Measurements from ENCODE around the gene ITPR2.
"Not testable (repeated sequence)": the region's sequence is repeated elsewhere in the genome, so short reads cannot be mapped to it uniquely, and the experiment has no call there.

ITPR2 gene

DNA sequence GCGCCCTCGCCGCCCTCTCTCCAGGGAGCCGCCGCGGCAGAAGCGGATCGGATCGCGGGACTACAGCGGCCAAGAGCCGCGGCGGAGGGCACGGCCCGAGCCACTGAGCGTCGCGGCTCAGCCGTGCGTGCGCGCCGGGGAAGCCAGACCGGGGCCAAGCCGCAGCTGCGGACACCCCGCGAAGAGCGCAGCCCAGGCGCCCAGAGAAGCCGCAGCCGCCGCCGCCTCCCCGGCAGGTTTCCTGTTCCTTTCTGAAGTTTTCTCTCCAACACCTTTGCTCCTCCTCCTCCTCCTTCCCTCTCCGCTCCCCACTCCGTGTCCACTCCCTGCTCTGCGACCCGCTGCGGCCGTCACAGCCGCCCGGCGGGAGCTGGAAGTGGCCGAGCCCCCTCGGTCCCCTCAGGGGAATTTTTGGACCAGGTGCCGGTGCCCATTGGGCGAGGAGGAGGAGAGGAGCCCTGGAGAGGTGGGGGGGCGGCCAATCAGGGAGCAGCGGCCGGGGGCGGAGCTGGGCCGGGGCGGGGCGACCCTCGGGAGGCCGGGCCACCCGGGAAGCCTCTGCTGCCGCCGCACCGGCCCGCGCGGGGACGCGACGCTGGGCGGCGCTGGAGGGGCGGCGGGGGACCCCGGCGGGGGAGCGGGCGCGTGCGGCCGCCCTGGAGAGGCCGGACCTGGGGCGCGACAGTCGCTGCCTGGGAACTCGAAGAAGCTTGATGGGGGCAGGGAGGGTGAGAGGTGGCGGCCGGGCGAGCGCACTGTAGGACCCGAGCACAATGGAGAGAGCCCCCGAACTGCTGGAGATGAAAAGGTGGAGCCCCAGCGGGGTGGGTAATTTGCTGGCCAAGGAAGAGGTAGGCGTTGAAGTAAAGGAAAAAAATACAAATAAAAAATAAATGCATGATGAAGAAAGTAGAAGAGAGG is at the start of gene ITPR2:
TSS of gene ITPR2 (minus strand) at position 373 of the 921 bp plus-strand sequence. CDS start 413 bp downstream, outside the sequence.
- no peak for DNase-seq (ENCODE audit: low read depth)

DNA sequence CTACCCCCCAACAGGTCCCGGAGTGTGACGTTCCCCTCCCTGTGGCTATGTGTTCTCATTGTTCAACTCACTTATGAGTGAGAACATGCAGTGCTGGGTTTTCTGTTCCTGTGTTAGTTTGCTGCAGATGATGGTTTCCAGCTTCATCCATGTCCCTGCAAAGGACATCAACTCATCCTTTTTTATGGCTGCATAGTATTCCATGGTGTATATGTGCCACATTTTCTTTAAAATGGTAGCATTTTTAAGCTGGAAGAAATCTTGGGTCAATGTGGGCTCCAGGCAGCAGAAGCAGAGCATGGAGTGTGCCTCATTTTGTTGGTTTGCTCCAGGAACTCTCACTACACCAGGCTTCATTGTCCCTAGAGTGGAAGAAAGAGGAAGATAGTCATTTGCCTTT is 47.6 kb upstream of the ITPR2 start:
- no peak for DNase-seq (ENCODE audit: low read depth)

DNA sequence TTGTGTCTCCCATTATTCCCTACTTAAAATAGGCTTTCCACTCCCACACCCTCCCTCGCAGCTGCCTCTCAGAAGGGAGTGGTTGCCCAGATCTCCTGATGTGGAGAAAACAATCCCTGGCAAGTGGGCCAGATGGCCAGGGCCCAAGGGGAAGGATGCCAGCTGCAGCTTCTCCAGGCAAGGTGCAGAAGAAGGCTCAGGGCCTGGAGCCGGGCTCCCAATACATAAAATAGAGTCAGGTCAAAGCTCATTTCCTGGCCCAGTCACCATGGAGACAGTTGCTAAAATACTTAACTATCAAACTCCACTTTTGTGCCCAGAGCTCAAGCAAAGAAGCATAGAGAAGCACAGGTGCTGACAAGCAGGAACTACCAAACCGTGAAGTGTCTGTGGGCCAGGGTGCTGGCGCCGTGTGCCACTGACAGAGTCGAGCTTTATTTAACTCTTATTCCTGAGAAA is 45.7 kb upstream of the ITPR2 start:
- DNase-seq (ENCODE audit: low read depth) = no peak

GRCh38 chr12:26874501-26875296 is 41.7 kb upstream of the ITPR2 start:
- no peak for DNase-seq (ENCODE audit: low read depth)

GRCh38 chr12:26872625-26873024 is 39.6 kb upstream of the ITPR2 start:
- DNase-seq (ENCODE audit: low read depth) = no peak

GRCh38 chr12:26871985-26872384 is 39.0 kb upstream of the ITPR2 start:
- DNase-seq (ENCODE audit: low read depth) = no peak

GRCh38 chr12:26870491-26871419 is 37.8 kb upstream of the ITPR2 start:
- no peak for DNase-seq (ENCODE audit: low read depth)

GRCh38 chr12:26869908-26870459 is 37.0 kb upstream of the ITPR2 start:
- DNase-seq (ENCODE audit: low read depth) = no peak

DNA sequence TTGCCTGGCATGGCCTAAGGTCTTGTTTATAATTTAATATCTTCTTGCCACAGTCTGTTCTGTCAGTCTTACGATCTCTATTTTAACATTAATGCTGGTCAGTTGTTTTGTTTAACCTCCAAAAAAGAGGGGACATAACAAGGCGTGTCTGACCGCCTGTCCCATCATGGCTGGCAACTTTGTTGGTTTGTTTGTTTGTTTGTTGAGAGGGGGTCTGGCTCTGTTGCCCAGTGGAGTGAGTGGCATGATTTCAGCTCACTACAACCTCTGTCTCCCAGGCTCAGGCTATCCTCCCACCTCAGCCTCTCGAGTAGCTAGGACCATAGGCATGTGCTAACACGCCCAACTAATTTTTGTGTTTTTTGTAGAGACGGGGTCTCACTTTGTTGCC is 36.1 kb upstream of the ITPR2 start:
- DNase-seq (ENCODE audit: low read depth) = no peak

DNA sequence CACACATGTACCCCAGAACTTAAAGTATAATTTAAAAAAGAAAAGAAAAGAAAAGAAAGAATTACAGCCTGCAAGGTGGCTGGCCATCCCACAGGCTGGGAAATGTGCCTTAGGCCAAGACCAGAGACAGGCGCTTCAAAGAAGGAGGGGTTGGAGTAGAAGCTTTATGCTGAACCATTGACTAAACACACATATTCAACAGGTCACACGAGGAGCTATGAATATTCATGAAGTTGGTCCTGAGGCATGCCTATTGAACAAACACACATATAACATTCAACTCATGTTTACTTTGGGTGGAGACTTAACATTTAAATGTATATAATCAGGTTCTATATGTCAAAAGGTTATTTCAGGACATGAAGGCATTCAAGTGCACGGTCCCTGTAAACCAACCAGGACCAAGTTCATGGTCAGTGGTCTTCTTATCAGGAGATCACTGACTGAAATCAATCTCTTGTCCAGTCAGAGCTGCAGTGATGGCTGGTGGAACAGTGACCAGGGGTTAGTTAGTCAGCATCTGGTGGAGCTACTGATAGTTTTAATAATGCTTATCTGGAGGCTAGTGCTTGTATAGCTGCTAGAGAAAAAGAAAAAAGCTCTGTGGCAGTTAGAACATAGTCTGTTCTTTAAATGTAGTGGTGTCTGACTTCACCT is 35.6 kb upstream of the ITPR2 start:
- DNase-seq (ENCODE audit: low read depth) = no peak

DNA sequence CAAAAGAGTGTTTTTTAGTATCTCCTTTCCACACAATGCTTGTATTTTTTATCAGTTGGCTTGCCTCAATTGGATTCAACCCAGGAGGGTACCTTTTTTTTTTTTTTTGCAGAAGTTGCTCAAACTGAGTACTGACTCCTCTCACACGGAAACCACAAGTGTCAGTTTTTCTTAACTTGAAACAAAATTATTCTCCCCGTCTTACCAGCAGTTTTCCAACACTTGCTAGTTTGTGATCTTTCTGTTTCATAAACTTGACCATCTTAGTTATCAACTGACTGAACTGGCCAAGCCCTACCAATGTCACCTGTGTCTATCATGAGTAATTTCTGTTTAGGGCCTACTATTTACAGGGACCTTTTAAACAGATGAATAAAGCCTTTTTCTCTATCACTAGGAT is 34.1 kb upstream of the ITPR2 start:
- DNase-seq (ENCODE audit: low read depth) = no peak

GRCh38 chr12:26863515-26863914 is 30.5 kb upstream of the ITPR2 start:
- no peak for DNase-seq (ENCODE audit: low read depth)

DNA sequence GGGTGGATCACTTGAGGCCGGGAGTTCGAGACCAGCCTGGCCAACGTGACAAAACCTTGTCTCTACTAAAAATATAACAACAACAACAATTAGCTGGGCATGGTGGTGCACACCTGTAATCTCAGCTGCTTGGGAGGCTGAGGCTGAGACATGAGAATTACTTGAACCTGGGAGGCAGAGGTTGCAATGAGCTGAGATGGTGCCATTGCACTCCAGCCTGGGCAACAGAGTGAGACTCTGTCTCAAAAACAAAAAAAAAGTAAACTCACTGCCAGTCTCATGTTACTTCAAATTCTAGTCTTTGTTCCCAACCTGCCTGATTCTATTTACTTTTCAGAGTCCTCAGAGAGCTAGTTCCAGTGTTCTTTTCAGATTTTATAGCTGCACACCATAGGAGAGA is 29.8 kb upstream of the ITPR2 start:
- DNase-seq (ENCODE audit: low read depth) = not testable (repeated sequence)

DNA sequence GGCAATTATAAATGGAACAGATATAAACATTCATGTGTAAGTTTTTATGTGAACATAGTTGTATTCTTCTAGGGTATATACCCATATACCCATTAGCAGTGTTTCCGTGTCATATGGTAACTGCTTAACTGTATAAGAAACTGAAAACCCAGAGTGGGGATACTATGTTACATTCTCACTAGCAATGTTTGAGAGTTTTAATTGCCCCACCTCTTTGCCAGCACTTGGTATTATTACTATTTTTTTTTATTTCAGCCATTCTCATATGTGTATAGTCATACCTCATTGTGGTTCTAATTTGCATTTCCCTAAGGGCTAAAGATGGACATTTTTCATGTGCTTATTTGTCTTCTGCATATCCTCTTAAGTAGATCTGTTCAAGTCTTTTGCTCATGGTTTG is 28.7 kb upstream of the ITPR2 start:
- no peak for DNase-seq (ENCODE audit: low read depth)

GRCh38 chr12:26857465-26858176 is 24.6 kb upstream of the ITPR2 start:
- DNase-seq (ENCODE audit: low read depth) = no peak

DNA sequence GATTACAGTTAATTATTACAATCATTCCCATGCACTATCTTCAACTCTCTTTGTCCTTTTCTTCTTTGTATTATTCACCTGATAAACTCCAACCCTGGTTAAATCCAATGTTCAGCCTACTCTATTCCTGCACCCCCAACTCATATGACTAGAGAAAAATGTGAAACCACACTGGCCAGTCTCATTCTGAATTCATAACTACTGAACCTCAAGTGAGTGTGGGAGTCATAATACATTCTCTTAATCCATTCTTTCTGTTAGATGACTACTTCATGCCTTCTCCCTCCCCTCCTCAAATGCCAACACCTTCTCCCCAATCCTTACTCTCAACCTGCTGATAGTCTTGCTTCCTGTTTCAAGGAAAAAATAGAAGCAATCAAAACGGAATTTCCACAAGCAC is 22.3 kb upstream of the ITPR2 start:
- DNase-seq (ENCODE audit: low read depth) = no peak

DNA sequence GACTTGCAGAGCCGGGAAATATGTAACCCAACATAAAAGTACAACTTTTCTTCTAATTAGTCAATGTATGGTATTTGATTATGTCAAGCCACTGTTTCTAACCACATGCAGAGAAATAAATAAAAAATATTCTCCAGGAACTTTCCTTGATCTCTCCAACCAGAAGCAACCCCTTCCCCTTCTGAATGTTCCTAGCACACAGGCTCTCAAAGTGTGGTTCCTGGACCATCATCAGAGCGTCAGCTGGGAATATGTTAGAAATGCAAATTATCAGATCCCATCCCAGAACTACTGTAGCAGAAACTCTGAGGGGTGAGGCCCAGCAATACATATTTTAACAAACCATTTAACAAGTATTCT is 21.0 kb upstream of the ITPR2 start:
- DNase-seq (ENCODE audit: low read depth) = no peak

DNA sequence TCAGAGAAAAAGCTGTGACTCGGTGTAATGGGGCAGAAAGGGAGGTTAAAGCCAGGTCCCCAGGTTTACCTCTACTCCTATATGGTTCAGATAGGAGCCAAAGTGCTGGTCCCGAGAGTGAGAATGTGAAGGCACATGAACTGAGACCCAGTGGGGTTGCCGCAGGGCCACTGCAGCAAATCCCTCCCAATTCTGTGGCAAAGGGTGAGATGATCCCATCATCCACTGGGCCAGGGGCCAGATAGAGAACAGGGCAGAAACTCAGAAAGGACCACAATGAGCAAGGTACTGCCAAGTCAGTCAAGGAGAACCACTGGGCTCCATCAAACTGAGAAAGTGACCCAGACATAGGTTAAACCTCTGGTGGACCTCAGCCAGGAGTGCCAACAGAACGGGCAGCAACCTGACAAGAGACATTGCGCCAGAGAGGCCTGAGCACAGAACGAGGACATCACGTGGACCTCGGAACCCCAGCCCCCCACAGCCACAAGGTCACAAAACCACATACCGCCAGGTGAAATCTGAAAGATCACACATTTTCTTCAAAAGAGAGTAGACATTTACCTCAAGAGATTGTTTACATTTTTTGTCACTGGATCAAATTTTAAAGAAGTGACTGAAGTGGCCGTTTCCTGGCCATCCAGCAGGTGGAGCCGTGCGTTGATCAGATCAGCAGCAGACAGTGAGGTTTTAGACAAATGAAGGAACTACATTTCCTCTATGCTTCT is 20.5 kb upstream of the ITPR2 start:
- DNase-seq (ENCODE audit: low read depth) = no peak

GRCh38 chr12:26851031-26851809 is 18.2 kb upstream of the ITPR2 start:
- no peak for DNase-seq (ENCODE audit: low read depth)

All from HS-5 (cell line).